Panc1 (cell line): ENCODE data around the gene WDR70.
"Not testable (repeated sequence)": the region's sequence is repeated elsewhere in the genome, so short reads cannot be mapped to it uniquely, and the experiment has no call there.

ENCODE experiments used
- CTCF ChIP-seq: fragments of 450-650 bp; IDR thresholded peaks from 2 replicates; pipeline ENCODE4 v1.5.1; 2017; ENCODE audit warnings: mild to moderate bottlenecking
- POLR2AphosphoS5 ChIP-seq: IDR thresholded peaks from 2 replicates; pipeline ENCODE4 v1.6.1; 2012; ENCODE audit warnings: mild to moderate bottlenecking, low read depth, low read length, moderate library complexity
- REST ChIP-seq, 2 experiments: IDR thresholded peaks; 2 replicates each; pipeline ENCODE4 v1.6.1; 2011 to 2012; ENCODE audit warnings: low read depth in 2 of 2, control low read depth in 1 of 2, low read length in 1 of 2, mild to moderate bottlenecking in 1 of 2, moderate library complexity in 1 of 2; ENCODE audit not compliant: insufficient read depth in 1 of 2
- SIN3A ChIP-seq: IDR thresholded peaks from 2 replicates; pipeline ENCODE4 v1.6.1; 2012; ENCODE audit warnings: low read depth, mild to moderate bottlenecking, low read length, moderate library complexity, borderline replicate concordance; ENCODE audit not compliant: insufficient read depth

- not testable (repeated sequence) for TF ChIP-seq CTCF; POLR2AphosphoS5; SIN3A; REST (IDR thresholded peaks at IDR 0.05; ENCODE audit: insufficient read depth in 1 of 2, low read depth in 2 of 2, low read length in 1 of 2)
These were observed 36.3 kb downstream of the WDR70 start for GRCh38 chr5:37415456-37415855.
